SKM-1 treated with dmso at 0.1 percent for 144 hours (cell line): ENCODE results near the gene PRPSAP2.
"Not testable (repeated sequence)": the region's sequence is repeated elsewhere in the genome, so short reads cannot be mapped to it uniquely, and the experiment has no call there.

Experiments
- DNase-seq: peaks from one replicate; lab custom pipeline; 2025; ENCODE audit not compliant: unreplicated experiment; lab: John Stamatoyannopoulos, UW

PRPSAP2 gene

DNA sequence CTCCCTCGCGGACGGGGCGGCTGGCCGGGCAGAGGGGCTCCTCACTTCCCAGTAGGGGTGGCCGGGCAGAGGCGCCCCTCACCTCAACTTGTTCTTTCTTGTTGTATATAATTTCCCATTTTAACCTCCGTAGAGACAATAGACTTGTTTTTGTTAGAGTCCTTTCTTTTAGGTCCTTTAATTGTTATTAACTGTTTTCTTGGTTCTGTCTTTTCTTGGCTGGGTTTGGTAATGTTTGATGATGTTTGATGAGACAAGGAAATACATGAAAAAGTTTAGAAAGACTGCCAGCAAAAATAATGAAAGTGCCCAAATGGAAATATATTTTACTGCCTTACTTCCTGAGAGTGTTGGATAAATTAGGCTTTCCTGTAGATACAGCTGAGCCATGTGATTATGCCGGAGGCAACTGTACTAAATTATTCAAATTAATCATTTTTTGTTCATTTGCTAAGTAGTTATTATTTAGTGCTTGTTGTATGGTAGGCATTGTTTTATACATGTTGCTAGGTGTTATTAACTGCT, 30.9 kb downstream of the PRPSAP2 start:
- DNase-seq = no peak

DNA sequence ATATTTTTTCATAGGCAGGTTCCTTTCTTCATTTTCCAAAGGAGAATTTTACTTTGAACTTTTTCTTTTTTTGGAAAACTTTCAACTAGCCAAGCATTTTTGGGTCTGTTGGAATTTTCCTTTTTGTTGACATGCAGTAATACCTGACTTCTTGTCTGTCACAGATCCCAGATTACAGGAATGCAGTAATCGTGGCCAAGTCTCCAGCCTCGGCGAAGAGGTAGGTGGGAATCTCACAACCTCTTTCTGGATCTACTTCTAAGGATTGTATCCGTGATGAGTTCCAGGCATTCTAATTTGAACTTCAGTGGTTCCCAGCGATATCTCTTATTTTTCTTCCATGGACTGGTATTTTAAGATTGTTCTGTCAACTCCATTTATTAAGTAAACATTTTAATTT, 31.7 kb downstream of the PRPSAP2 start:
- no peak for DNase-seq

DNA sequence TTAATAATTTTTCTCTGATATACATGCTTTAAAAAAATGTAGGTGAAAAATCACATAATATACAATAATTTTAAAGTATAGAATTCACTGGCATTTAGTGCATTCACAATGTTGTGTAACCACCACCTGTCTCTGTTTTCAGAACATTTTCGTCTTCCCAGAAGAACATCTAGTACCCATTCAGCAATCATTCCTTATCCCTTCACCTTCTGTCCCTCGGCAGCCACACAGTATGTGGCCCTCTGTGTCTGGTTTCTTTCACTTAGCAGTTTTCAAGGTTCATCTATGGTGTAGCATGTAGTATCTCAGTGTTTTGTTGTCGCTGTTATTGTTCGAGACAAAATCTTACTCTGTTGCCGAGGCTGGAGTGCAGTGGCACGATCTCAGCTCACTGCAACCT, 33.6 kb downstream of the PRPSAP2 start:
- DNase-seq = no peak

DNA sequence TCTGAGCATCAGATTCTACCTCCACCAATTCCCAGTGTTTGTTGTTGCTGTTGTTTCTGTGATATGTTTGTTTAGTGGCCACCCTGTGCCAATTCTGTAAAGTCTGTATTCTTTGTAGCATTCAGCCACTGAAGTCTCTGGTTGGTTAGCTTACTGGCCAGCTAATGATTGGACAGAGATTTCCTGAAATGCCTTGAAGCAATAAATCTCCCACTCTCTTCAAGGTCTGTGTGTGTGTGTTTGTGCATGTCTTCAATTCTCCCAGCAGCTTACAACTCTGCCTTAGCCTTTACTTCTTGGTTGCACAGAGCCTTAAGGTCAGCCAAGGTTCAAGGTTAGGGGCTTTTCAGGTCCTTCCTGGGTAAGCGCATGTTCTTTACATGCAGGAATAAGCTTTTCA, 38.2 kb downstream of the PRPSAP2 start:
- no peak for DNase-seq

DNA sequence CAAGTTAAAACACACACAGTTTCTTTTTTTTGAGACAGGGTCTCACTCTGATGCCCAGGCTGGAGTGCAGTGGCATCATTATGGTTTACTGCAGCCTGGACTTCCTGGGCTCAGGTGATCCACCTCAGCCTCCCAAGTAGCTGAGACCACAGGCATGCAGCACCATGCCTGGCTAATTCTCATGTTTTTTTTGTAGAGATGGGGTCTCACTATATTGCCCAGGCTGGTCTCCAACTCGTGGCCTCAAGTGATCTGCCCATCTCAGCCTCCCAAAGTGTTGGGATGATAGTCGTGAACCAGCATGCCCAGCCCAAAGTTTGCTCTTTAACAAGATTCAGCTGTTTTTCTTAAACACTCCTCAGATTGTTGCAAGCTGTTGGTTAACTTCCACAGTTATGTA, 39.0 kb downstream of the PRPSAP2 start:
- DNase-seq = no peak

DNA sequence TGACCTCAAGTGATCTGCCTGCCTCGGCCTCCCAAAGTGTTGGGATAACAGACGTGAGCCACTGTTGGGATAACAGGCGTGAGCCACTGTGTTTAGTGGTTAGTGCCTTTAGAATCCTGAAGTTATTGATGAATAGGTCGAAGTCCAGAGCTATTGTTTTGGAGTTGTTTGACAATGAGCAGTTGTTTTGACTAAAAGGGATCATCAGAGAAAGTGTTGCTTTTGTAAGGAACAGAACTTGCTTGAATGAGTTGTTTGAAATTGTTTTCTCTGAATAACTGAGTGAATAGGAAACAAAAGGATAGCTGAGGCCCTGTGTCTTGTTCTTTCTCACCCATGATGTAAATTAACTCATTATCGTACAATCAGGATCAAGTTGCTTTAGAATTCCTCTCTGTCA, 46.6 kb downstream of the PRPSAP2 start:
- DNase-seq = no peak

DNA sequence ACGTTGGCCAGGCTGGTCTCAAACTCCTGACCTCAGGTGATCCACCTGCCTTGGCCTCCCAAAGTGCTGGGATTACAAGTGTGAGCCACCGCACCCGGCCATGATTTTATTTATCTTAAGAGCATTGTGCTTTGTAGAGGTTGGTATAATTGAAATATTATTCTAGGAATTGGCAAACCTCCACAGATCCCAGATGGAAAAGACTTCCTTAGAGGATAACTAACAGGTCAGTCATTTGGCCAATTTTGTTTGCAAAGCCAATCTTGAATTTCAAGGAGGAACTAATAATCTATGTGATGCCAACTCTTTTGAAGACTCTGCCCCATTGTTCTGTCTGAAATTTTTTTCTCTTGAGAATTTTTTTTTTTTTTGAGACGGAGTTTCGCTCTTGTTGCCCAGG, 47.3 kb downstream of the PRPSAP2 start:
- no peak for DNase-seq

DNA sequence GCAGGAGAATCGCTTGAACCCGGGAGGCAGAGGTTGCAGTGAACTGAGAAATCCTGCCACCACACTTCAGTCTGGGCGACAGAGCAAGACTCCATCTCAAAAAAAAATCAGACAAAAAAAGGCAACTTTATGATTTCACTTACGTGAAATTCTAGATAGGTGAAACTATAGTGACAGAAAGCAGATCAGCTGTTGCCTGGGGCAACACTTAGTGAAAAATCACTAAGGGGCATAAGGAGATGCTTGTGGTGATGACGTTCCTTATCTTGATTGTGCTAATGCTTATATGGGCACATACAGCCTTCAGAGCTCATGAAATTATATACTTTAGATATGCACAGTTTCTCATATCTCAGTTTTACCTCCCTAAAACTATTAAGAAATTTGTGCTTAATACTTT, 52.4 kb downstream of the PRPSAP2 start:
- DNase-seq = no peak

DNA sequence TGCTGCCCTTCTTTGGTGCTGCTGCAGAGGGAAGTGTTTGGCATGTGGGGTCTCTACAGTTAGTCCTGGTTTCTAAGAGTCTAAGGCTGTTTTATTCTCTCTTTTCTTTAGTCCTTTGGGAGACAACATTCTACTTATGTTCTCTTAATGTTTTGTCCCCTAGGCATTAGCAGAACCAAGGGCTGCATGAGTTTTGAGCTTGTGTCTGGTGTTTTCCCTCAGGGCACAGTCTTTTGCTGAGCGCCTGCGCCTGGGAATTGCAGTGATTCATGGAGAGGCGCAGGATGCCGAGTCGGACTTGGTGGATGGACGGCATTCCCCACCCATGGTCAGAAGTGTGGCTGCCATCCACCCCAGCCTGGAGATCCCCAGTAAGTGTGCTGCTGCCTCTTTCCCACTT, 53.0 kb downstream of the PRPSAP2 start:
- no peak for DNase-seq

DNA sequence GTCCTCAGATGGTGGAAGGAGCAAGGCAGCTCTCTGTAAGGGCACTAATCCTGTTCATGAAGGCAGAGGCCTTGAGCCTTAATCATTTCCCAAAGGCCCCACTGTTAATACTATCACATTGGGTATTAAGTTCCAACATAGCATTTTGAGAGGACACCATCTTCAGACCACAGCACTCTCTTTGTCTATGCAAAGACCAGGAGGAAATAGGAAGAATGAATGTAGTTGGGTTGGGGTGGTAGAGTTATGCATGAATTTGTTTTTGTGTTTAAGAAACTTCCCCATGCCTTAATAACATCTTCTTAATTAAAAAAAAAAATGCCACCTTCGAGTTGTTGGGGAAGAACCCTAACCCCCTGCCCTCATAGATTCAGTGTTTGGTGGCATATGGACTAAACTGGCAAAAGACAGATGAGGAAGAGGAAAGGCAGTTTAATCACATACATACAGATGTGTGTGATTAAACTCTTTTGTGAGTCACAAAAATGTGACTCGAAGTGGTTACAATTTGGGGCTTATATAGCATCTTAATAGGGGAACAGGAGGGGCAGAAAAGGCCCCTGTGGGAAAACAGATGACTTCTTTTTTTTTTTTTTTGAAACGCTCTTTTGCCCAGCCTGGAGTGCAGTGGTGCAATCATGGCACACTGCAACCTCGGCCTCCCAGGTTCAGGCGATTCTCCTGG, 59.0 kb downstream of the PRPSAP2 start:
- no peak for DNase-seq

DNA sequence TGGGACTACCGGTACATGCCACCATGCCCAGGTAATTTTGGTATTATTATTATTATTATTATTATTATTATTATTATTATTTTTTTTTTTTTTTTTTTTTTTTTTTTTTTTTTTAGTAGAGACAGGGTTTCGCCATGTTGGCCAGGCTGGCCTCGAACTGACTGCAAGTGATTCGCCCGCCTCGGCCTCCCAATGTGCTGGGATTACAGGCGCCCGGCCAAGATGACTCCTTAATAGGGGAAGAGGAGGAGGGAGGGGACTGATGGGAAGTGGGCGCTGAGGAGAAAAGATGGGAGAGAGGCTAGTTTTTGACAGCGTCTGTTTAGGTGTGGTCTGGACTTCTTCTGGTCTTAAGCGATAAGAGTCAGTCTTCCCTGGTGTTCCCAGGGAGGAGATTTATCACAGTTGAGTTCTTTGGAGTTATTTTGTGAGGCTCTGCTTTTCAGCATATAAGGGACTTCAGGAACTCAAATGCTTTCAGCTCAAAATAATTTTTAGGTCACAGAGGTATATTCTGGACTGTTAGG, 59.6 kb downstream of the PRPSAP2 start:
- no peak for DNase-seq

DNA sequence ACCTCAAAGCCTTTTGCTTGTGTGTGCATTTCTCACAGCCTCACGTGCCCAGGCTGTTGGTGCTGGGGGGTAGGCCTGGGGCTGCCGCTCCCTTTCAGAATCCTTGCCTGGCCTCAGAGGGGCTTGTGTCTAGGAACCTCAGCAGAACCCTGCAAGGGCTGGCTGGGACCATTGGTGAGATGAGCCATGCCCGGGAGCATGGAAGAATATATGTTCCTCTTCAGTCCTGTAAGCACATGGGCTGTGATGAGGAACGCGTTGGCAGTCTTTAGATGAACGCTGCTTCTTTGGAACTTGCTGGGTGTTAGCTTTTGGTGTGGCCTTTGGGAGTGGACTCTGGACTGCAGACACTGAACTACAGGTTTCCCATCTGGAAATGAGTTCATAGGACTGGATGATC, 62.0 kb downstream of the PRPSAP2 start:
- no peak for DNase-seq

DNA sequence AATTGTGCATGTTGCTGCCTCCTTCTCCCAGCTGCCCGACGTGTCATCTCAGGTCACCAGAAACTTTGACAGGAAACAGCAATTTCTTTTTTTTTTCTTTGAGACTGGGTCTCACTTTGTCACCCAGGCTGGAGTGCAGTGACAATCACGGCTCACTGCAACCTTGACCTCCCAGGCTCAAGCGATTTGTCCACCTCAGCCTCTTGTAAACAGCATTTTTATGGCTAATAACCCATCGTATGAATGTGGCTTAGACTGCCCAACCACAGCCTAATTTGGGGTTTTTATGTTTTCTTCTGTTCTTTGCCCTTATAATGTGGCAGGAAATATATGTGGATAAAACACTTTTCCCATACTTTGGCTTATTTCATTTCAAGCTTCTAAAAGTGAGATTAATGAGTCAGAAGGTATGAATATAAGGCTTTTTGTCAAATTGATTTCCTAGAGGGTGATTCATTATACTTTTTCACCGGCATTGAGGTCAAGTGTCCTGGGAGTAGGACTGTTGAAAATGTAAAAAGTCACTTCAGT, 63.0 kb downstream of the PRPSAP2 start:
- DNase-seq = no peak

DNA sequence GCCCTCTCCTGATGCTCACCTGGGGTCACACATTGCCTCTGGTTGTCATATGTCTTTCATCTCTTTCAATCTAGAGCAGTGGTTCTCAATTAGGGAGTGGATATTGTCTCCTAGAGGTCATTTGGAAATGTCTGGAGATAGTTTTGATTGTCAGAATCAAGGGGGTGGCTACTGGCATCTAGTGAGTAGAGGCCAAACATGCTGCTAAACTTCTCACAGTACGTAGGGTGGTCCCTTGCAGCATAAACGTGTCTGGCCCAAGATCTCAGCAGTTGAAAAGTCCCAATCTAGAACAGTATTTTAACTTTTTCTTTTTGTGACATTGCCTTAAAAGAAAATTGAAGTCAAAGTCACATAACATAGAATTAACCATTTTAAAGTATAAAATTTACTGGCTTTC, 63.6 kb downstream of the PRPSAP2 start:
- no peak for DNase-seq

DNA sequence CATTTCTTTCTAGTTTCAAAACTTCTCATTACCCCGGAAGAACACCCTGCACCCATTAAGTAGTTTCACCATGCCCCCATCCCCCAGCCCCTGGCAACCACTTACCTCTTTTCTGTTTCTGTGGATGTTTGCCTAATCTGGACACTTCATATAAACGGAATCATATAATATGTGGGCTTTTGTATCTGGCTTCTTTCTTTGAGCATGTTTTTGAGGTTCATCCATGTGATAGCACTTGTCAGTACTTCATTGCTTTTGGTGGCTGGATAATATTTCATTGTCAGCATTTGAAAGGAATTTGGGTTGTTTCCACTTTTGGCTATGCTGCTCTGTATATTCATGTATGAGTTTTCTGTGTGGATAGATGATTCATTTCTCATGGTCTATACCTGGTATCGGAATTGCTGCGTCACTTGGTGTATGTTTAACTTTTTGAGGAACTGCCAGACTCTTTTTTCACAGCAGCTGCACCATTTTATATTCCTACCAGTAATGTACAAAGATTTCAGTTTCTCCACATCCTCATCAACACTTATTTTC, 64.1 kb downstream of the PRPSAP2 start:
- no peak for DNase-seq

DNA sequence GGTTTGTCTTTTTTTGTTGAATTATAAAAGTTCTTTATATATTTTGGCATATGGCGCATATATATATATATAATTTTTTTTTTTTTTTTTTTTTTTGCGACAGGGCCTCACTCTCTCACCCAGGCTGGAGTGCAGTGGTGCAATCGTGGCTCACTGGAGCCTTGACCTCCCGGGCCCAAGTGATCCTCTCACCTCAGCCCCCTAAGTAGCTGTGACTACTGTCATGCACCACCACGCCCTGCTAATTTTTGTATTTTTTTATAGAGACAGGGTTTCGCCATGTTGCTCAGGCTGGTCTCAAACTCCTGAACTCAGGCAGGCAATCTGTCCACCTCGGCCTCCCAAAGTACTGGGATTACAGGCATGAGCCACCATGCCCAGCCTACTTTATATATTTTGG, 64.7 kb downstream of the PRPSAP2 start:
- DNase-seq = not testable (repeated sequence)

DNA sequence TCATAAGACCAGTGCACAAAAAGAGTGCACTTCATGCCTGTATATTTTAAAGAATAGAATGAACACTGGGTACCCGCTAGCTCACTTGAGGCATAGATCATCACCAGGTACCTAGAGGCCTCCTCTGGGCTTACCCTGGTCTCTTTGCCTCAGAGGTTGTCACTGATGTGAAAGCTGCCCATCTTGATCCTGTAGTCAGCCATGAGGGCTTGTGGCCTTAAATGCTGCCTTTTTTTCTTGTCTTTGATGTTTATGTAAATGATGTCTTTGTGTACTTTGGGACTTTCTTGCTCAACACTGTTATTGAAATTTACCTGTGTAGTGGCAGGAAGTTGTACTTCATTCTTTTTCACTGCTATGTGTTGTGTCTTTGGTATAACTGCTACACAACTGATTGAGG, 67.3 kb downstream of the PRPSAP2 start:
- no peak for DNase-seq

DNA sequence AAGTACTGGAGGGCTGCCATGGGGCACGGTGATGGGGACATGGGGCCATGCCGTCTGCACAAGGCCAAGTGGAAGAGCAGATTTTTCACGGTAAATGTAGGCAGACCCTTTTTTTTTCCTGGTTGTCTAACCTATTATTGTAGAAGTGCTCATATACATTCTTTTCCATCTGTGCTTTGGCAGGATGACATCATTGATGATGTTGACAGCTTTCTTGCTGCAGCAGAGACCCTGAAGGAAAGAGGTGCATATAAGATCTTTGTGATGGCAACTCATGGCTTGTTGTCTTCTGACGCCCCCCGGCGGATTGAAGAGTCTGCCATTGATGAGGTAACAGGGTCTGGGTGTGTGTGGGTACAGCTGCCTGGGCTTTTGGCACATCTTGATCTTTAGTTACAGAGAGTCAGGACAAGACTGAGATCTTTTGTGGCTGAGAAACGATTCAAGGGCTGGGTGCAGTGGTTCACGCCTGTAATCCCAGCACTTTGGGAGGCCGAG, 70.7 kb downstream of the PRPSAP2 start:
- DNase-seq = no peak

DNA sequence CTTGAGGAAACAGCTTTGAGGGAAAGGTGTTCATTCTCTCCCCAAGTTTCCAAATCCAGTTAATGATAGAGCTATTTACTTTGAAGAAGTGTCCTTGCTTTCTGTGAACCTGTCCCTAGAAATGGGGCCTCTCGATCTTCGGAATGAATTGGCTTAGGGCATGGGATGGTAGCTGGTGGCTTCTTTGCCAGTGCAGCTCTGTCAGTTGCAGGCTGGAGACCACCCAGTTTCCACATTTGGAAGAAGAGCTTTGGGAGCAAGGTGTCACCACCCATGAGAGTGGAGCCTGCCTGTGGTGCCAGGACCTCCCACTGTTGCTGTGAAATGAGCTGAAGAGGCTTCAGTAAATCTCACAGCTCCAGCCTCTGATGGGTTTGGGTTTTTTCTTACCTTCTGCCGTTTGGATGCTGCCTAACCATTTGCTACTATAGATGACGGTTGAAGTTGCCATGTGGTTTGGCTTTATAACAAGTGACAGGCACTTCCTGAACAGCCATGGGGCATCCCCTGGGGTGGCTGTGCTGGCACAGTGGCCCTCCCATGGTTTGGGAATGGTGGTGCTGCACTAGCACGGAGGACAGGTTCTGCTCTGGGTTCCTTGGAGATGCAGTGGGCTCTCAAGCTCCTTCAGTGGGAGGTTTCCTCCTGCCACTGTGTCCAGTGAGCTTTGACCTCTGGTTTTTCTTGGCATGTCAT, 74.6 kb downstream of the PRPSAP2 start:
- DNase-seq = no peak

DNA sequence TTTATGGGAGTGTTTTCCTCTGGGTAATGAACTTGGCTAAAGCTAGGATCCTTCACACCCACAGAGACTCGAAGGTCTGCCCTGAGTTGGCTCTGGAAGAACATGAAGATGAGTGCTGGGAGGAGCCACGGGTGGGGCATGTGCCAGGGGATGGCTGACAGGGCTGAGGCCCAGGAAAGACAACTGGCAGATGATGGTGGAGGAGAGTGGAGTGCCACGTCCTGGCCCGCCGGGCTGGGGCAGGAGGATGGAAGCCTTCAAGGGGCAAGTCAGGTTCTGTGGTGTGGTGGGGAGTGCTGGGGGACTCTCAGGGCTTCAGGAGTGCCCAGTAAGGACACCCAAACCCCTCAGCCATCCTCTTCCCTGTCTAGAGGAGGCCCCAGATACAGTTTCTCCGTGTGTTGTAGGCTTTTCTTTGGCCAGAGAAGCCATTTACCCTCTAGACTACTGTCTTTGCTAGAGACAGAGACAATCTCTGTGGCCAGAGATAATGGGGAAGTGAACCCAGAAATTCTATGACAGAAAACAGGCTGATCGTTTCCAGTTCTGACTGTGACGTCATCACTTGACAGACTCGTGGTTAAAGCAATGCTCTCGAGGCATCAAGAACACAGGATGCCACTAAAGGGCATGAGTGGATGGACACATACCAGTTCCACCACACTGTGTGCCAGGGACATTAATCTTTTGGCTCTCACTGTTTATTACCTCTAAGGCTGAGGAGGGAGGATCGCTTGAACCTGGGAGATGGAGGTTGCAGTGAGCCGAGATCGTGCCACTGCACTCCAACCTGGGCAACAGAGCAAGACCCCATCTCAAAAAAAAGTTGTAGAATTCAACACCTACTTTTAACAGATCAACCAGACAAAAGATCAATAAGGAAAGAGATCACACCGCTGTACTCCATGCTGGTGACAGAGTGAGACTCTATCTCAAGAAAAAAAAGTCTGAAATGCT, 75.4 kb downstream of the PRPSAP2 start:
- no peak for DNase-seq
